NB4 (cell line): ENCODE data around the gene METAP1.
"Not testable (repeated sequence)": the region's sequence is repeated elsewhere in the genome, so short reads cannot be mapped to it uniquely, and the experiment has no call there.

ENCODE experiments used
- DNase-seq: peaks from one replicate; pipeline ENCODE4 v3.0.0; 2010; ENCODE audit warnings: low read depth
- H3K4me3 ChIP-seq: one replicate; pipeline ENCODE4 v1.5.1; 2011; ENCODE audit warnings: mild to moderate bottlenecking, low read depth, low read length, moderate library complexity
- CTCF ChIP-seq: IDR thresholded peaks from one replicate; pipeline ENCODE4 v1.5.1; 2012; ENCODE audit warnings: low read depth, low read length
- MAX ChIP-seq: IDR thresholded peaks from 2 replicates; pipeline ENCODE4 v1.6.1; 2011; ENCODE audit warnings: low read depth, low read length
- MYC ChIP-seq: IDR thresholded peaks from 2 replicates; pipeline ENCODE4 v1.6.1; 2011; ENCODE audit warnings: low read depth, low read length
- POLR2A ChIP-seq: IDR thresholded peaks from 2 replicates; pipeline ENCODE4 v1.6.1; 2011; ENCODE audit warnings: mild to moderate bottlenecking; ENCODE audit not compliant: insufficient read length; ENCODE audit errors: extremely low read depth

The METAP1 gene

GRCh38 chr4:99104153-99104552, 108.6 kb downstream of the METAP1 start:
- no peak for DNase-seq
- TF ChIP-seq MYC = no peak
- TF ChIP-seq CTCF = no peak
- no peak for TF ChIP-seq POLR2A
- TF ChIP-seq MAX = no peak
- H3K4me3 ChIP-seq = no peak overlapping the region

DNA sequence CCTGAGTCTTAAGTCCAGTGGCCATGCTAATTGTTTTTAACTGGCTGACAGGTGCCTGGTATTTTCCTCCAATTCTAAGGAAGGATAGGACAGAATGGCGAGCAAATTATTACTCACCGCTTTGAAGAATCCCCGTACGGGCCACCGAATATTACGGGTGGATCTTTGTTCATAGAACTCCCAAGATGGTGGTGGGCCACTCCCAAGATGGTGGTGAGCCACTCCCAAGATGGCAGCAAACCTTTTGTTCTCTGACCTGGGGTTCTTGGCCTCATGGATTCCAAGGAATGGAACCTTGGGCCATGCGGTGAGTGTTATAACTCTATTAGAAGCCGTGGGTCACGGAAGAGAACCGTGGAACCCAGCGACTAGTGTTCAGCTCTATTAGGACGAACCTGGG, 113.8 kb downstream of the METAP1 start:
- H3K4me3 ChIP-seq, DNase-seq: not testable (repeated sequence)
